ENCODE data around the gene DIAPH3.

The DIAPH3 gene

DNA sequence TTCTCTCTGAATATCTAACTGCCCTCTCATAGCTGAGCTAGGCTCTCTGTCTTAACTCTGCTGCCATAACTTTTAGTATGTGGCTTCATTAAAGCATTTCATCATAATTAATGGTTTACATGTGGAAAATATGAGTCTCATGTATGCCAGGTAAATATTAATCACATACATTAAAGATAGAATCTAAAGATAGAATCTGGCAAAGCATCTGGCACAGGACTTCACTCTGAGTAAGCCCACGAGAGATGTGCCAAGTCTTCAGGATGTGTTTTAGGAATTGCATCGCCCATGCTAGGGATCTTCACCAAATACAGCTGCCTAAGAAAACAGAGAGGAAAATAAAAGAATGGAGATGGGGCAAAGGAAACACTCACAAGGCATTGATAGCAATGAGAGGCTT is 285.8 kb downstream of the DIAPH3 start:
- no peak for DNase-seq (ENCODE audit: low read depth in 2 of 2)

DNA sequence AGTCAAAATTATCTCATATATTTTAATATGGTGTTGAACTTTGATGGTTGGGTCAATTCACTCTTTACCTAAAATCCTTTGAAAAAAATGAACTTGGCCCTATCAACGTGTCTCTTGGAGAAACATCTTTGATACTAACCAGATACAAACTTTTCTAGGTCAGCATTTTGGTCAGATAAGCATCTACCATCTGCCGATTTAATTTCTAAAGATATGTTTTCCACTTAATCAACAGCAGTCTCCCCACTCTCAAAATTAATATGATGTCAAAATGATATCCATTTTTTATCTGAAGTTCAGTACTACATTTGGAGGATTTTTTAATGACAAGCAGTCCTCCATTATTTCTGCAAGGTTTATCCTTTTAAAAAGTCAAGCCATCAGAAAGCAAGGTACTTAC is 288.8 kb downstream of the DIAPH3 start:
- no peak for DNase-seq (ENCODE audit: low read depth in 2 of 2)

DNA sequence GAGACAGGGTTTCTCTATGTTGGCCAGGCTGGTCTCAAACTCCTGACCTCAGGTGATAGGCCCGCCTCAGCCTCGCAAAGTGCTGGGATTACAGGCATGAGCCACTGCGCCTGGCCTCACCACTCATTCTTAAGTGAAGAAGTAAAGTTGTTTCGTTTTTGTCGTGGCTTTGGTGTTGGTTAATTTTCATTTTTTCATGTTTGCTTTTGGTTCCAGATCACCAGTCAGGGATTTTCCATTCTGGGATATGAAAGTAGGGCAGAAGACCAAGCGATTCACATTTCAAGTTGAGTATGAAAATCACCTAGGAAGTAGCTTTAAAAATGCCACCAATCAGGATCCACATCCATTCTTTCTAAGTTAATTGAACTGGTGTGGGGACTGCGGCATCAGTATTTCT is 289.9 kb downstream of the DIAPH3 start:
- DNase-seq (ENCODE audit: low read depth in 2 of 2), result no peak

DNA sequence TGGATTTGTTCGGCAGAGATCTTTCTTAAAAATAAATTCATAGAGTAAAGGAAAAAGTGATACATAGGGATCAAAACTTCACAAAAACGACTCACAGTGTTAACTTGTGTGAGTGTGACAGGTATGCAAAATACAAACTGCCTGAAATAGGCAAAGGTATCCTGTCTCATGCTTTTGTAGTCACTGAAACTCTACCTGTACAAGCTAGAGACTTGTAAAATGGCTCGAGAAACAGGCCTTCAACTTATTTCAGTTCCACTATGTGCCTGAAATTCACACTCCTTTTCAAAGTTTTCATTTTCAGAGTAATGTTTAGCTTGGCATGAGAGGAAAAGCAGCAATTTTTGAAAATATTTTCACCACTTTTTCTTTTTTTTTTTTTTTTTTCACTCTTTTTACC is 290.4 kb downstream of the DIAPH3 start:
- no peak for DNase-seq (ENCODE audit: low read depth in 2 of 2)

DNA sequence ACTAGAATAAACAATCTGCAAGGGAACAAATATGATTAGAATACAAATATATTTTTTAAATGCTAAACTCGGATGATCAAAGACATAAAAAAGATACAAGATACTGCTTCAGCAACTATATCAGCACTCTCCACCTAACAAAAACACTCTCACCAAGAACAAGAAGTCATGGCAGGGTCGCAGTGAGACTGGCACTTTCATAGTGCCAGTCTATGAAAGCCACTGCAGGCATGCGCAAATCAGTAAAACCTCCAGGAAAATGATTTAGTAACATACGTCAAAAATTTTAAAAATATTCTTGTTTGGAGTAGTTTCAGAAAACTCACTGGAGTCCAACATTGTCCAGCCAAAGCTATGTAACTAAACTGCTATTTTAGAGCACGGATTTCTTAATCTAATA is 295.9 kb downstream of the DIAPH3 start:
- DNase-seq (ENCODE audit: low read depth in 2 of 2), result no peak

DNA sequence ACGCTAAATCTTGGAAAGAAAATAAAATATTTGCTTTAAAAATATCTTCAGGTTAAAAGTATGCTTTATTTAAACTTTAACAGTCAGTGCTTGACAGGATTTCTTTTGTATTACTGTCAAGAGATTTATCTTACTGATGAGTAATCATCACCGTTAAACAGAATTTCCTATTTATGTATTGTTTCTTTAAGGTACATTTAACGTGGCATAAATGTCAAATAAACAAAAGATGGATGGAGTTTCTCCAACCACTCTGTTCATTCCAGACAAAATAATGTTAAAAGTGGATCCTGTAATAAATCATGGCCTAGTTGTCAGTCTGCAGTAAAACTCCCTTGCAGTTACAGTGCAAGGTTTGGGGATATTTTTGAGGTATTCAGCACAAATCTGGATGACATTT is 298.3 kb downstream of the DIAPH3 start:
- no peak for DNase-seq (ENCODE audit: low read depth in 2 of 2)

DNA sequence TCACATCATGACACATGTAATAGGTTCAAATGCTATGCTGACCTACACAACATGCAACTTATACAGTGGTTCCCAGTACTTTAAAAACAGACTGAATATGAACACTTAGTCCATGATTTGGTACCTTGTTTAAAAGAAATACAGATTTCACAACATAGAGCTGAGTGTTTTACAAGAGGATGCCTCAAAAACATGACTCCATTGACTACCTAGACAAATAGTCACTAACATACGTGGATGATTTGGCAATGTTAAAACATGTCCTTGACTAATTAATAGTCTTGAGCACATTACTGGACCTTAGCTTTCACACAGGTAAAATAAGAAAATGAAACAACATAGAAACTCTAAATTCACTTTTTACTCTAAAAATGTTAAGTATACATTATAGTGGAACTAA is 300.1 kb downstream of the DIAPH3 start:
- no peak for DNase-seq (ENCODE audit: low read depth in 2 of 2)

DNA sequence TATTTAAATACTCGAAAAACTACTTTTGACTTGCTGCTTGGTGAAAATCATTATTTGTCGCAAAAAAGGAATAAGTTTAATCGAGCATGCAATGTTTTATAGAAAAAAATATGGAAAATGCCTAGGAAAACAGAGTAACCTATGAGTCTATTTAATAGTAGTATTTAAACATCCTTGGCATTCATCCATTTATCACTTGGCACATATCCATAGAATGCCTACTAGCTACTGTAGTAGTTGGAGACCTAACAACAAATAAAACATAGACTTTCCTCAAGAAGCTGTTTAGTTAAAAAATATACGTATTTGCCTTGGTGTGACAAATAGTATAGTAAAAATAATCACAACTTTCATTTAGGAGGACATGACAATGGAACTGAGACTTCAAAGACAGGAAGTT is 302.1 kb downstream of the DIAPH3 start:
- DNase-seq (ENCODE audit: low read depth in 2 of 2), result no peak

DNA sequence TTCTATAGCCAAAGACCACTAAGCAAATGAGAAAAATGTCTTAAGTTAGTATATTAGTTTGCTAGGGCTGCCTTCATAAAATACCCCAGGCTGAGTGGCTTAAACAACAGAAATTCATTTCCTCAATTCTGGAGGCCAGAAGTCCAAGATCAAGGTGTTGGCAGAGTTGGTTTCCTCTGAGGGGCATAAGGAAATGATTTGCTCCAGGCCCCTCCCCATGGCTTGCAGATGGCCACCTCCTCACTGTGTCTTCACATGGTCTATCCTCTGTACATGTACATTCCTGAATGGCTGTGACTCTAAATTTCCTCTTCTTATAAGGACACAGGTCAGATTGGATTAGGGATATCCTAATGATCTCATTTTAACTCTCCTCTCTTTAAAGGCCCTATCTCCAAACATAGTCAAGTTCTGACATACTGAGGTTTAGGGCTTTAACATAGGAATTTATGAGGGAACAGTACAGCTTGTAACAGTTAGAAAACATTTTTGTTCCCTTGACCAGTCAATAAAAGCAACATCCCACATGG is 307.4 kb downstream of the DIAPH3 start:
- DNase-seq (ENCODE audit: low read depth in 2 of 2), result no peak

DNA sequence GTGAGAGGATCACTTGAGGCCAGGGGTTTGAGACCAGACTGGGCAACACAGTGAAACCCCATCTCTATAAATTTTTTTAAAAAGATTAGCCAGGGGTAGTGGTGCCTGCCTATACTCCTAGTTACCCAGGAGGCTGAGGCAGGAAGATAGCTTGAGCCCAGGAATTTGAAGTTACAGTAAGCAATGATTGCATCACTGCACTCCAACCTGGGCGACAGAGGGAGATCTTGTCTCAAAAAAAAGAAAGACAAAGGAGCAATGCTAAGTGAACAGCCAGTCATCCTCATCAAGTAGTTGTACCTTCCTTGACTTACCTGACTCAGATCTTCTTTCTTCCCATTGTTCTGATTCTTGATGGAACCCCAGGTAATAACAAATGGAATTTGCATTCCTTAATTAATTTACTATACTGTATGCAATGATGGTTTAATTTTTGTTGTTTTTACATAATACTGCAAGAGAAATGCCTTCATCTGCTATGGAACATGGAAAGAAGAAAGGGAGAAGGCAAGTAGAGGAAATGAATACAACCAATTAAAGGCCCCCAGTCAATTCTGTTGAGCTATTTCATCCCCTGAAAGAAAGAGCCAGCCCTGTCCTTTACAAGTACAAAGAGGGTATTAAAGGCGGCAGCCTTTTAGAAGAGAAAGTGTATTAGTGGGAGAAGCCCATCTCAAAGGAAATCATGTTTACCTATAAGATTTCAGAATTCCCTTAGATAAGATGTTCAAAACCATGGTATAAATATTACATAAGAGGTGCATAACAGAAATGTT is 316.7 kb downstream of the DIAPH3 start:
- DNase-seq (ENCODE audit: low read depth in 2 of 2), result no peak

DNA sequence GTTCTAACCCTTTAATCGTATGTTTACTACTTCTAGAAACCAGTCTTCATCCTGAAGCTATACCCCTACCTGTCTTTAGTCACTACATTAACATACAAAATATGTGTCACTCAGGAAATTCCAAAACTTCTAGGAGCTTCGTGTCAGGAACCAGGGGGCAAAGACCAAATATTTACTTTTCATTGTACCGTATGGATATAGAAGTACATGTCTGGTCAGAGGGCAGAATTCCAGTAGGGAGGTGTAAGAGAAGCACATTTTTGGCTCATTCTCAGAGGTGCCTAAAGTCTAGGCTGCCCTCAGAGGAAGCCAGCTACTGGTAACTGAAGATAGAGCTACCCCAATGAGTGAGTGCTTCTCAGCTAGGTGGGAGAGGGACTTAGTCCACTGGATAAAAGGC is 320.7 kb downstream of the DIAPH3 start:
- no peak for DNase-seq (ENCODE audit: low read depth in 2 of 2)

DNA sequence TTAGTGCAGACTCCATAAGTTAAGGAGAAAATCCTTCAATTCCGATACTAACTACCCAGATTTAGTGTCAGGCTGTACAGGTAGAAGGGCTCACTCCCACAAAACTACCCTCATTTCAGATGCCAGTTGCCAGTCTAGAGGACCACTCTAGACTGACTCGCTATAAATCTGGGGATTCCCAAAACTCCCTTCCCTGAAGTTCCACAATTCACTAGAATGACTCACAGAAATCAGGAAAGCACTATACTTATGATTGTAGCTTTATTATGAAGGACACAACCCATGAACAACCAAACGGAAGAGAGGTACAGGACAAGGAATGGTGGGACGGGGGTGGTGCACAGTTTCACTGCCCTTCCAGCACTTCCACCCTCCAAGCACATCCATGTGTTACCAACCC is 321.2 kb downstream of the DIAPH3 start:
- DNase-seq (ENCODE audit: low read depth in 2 of 2), result no peak

DNA sequence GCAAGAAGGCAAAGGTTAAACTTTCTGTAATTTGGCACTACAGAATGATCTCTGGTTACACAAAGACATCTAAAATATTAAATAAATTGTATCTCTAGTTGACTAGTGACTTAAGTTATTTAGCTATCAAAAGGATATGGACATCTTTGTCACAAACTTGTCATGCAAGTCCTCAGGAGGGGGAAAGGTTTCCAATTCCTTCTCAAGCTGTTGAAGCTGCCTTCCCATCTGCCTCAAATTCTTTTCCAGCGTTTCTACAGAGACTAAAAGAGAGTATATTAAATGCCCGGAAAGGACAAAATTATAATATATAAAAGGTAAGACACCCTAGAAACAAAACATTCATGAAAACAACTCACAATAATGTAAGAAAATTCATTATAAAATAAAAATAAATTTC is 324.5 kb downstream of the DIAPH3 start:
- no peak for DNase-seq (ENCODE audit: low read depth in 2 of 2)

DNA sequence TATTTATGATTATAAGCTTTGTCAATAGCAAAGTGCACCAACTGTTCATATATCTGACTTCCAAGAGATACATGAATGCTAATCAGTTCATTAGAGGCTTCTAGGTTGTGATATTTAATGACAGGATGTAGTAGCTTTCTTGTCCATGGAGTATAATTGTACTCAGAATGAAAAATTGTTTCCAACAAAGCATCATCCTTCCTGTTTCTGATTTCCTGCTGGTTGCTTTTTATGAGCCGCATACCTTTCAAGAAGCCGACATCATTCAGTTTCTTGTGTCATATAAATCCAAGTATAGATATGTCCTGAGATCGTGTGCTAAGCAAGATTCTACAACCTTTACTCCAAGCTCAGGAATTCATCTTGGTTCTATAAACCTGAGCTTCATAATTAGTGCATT is 326.6 kb downstream of the DIAPH3 start:
- no peak for DNase-seq (ENCODE audit: low read depth in 2 of 2)

DNA sequence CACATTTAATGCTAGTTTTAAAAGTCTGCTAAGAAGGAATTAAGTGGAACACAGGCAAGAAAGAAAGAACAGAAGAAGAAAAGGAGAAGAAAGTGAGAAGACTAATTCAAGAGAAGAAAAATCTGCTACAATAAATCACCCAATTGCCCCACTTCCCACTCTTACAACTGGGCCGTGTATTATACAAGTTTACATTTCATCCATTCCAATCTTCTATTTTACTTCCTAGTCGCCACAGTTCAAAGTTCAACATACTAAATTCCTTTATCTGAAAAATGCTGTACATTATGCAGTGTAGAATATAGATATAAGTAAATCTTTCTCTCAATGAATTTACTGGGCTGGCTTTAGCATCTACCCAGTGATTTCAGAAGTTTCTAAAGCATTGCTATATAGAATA is 328.2 kb downstream of the DIAPH3 start:
- no peak for DNase-seq (ENCODE audit: low read depth in 2 of 2)

DNA sequence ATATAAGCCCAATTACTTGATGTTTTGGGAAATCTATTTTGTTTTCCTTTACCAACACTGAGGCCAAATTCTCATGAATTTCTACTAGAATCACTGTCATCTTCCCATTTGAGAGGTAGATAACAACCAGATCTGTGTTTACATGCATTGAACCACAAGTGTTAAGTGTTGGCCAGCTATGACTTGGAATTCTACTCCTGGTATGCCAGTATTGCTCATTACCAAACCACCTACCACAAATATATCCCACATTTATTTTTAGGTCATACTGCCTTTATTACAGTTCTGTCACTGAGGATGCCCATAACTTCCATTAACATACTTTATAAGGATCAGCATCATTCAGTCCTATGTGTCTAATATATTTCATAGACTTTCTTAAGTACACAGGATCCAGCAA is 328.9 kb downstream of the DIAPH3 start:
- DNase-seq (ENCODE audit: low read depth in 2 of 2), result no peak

DNA sequence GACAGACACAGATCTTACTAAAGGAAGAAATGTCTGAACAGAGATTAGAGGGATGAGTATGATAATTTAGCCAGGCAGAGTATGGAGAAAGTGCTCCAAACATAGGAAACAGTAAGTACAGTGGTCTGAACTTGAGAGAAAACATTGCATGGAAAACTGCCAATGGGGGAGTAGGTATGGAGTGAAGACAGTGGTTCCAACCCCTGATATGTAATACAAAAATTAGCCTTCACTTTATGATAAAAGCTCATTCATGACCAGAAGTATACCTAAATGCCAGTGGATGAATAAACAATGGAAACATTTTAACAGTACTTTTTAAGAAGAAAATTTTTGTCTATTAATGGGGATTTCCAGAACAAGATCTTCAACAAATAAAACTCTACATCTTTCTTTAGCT is 334.0 kb downstream of the DIAPH3 start:
- DNase-seq (ENCODE audit: low read depth in 2 of 2), result no peak

DNA sequence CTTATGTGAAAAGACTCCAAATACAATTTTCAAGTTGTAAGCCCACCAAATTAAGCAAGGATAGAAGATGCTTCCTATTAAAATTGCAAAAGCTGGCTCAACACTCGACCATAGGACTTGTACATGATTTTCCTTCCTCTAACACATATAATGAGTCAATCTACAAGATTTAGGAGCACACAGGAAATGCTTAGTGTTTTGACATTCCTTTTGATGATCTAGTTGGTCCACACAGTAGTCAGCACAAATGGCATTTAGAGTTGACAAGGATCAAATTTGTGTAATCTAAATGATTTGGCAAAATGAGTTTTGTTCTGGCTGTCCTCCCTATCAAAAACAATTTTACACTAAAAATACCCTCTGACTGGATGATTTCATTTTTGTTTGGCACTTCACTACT is 340.2 kb downstream of the DIAPH3 start:
- no peak for DNase-seq (ENCODE audit: low read depth in 2 of 2)

DNA sequence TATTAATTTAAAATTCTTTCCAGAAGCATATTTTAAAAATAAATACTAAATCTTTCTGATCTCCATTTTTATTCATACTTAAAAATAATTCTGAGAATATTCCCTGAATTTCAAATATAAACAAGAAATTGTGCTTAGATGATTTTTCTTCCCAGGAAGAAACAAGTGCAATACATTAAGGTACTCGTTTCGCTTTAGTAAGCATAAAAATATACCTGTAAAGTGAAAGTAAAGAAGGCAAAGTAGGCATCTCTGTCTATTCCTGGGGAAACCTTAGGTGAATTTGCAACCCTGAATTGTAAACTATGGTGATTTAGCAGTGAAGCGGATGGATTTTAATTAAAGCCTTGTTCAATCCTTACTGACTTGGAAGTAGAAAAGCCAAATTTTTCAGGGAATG is 354.2 kb downstream of the DIAPH3 start:
- DNase-seq (ENCODE audit: low read depth in 2 of 2), result no peak

DNA sequence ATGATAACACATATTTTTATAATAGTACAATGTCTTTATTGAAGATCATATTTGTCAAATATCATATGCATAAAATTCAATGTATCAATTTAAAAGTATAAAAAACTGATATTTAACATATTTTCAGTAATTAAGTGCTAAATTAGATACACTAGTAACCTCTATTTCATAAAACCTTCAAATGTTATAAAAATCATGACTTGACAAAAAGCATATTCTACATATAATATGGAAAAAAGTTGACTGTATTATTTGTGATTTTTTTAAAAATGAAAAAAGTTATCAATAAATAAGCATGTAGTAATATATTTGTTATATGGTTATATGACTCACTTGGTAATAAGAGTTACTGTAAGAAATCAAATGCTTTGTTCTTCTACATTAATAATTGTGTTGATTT is 356.9 kb downstream of the DIAPH3 start:
- DNase-seq (ENCODE audit: low read depth in 2 of 2), result no peak

DNA sequence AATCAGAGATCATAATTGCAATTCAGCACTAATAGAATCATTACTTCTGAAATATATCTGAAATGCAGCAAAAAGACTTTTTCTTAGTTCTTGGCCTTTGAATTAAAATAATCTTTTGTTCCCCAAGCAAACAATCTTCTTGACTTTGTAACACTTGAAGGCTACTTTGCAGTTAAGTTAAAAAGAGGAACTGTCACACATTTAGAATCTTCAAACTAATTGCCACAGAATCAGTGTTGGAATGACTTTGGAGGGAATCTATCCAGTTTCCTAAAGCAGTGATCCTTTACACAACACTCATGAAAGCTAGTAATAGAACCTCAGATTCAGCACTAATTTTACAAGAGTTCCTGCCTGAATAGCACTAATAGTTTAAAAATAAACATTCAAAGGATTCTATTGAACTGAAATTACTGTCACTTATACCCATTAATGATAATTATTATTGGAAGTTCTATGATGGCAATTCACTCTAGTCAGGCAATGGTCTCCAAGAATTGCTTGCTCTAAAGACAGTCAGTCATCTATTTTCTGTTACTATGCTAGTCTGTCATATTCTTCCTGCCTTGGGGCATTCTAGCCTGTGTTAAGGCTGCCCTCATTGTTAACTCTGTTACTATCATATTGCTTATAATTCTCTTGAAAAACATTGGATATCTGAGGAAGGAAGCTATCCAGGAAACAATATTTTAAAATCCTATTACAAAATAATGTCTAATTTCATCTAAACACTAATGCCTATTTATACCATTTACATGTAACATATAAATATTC is 362.4 kb downstream of the DIAPH3 start:
- no peak for DNase-seq (ENCODE audit: low read depth in 2 of 2)

DNA sequence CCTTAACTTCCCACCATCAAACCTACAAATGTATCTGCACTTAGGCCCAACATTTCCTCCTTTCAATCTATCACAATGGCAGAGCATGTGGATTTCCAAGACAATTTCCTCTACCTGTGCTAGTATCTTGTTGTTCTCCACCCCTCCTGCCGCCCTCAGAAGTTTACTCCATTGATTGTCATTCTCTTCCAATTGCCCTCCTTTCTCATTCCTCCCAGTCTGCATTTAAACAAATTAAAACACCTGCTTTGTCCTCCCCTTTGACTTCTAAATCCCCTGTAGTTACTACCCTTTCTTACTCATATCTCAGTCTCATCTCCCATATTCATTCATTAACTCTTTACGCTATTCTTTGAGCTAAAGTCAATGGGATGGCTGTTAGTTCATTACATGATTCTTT is 370.6 kb downstream of the DIAPH3 start:
- DNase-seq (ENCODE audit: low read depth in 2 of 2), result no peak

DNA sequence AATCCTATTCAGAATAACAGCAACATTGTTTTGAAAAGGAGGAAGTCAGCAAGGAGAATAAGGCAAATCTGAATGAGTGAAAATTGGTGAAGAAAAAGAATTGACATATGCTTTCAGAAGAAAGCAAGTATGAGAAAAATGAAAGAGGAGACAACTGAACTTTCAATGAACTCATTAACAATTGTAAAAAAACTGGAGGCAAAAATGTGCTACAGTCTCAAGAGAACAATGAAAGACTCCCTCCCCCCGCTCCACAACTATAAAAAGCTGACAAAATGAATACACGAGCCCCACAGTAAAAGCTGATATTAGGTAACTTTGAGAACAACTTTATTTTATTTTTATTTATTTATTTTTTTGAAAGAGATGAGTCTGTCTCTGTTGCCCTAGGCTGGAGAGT is 373.1 kb downstream of the DIAPH3 start:
- DNase-seq (ENCODE audit: low read depth in 2 of 2), result no peak

All from stimulated activated CD4-positive, alpha-beta T cell treated with anti-CD3 and anti-CD28 coated beads, Interleukin-1b, Interleukin-23, amount 100 ng/mL, for 1 hour (primary cell).